Stimulated activated naive CD8-positive, alpha-beta T cell treated with anti-CD3 and anti-CD28 coated beads, Interleukin-15, Interleukin-2, amounts not matched to agents 100 U/mL and 50 U/mL, for 24 hours (primary cell): ENCODE data around the gene FAM240A.

Source experiments
- ATAC-seq: fragments of 150-1000 bp; cut with Tn5 transposase; one replicate; pipeline ENCODE4 v1.10.0; 2021
- DNase-seq: peaks from one replicate; pipeline ENCODE4 v3.0.0; 2021

Gene FAM240A

DNA sequence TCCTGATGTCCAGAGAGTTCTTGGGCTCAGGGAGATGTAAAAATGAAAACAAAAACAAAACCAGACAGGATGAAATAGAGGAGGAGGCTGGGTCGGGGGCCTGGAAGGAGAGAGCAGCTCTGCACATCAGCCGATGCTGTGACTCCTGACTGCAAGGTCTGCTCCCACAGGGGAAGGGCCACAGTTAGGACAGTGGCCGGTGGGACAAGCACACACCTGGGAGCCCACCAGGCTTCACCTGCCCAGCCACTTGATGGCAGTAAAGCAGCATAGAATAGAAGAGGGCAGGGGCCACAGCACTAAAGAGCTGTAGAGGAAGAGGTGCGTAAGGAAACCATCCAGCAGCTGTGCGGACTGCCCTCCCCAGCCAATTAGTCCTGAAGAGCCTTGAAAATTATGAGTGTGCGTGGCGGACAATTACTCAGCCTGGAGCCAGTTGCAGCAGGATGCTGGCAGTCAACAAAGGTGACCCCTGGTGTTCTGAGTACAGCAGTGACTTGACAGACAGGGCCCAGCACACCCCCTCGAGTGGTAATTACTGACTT, 51.3 kb downstream of the FAM240A start:
- DNase-seq: no peak
- no peak for ATAC-seq

DNA sequence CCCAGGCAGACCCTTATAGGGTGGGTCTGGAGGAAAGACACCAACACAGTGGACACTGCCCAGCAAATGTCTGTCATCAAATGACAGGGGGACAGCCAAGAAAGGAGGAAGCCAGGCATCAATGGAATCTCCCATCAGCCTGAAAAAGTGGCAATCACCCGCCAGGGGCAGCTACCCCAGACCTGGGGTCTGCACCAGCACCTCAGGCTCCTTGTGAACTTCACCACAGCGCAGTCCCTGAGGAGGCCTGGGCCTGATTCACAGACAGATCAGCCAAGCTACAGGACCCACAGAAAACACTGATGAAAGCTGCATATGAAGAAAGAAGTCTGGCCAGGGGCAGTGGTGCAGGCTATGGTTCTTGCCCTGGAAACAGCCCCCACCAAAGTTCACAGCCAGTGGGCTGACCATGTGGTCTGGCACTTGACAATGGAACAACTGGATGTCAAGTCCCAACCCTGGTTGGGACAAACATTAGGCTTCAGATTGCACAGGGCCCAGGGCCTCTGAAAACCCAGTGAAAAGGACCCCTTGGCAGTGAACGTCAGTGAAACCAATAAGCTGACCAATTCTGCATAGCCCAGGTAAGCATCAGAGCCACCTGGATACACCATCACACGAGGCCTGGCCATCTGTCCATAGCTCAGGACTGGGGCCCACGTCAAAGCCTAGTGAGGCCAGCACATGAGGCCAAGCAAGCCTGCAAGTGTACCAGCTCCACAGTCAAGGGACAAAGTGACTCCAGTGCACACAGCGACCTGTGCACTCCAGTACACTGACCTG, 52.1 kb downstream of the FAM240A start:
- ATAC-seq: no peak
- DNase-seq: no peak

DNA sequence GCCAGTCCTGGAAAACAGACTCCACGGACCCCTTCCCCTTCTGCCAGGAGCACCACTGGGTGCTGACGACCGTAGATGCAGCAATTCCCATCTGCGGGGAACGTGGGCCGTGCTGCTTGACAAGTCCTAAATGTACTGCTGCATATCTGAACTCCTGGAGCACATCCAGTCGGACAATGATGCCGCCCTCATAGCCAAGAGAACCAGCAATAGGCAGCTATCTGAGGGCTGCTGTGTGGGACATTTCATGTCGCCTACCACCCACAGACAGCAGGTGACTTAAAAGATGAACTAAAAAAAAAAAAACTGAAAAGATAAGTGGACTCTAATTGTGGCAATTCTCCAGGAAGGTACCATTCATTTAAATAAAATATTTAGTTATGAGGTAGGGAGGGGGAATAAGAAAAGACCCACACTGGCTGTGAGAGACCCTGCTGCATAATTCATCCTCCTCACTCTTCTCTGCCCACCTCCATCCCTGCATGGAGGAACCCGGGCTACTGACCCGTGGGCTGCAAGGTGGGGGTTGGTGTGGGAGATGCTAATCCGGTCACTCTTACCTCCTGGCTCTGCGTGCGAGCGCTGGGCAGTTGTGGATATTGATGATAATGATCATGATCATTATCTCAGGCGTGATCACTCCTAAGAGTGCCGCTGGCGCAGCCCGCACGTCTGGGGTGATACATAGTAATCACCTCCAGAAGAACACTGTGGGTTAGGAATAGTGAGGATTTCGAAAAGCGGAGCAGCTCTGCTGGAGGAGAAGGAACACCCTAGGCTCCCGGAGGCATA, 52.8 kb downstream of the FAM240A start:
- DNase-seq (no peak), ATAC-seq (no peak)

DNA sequence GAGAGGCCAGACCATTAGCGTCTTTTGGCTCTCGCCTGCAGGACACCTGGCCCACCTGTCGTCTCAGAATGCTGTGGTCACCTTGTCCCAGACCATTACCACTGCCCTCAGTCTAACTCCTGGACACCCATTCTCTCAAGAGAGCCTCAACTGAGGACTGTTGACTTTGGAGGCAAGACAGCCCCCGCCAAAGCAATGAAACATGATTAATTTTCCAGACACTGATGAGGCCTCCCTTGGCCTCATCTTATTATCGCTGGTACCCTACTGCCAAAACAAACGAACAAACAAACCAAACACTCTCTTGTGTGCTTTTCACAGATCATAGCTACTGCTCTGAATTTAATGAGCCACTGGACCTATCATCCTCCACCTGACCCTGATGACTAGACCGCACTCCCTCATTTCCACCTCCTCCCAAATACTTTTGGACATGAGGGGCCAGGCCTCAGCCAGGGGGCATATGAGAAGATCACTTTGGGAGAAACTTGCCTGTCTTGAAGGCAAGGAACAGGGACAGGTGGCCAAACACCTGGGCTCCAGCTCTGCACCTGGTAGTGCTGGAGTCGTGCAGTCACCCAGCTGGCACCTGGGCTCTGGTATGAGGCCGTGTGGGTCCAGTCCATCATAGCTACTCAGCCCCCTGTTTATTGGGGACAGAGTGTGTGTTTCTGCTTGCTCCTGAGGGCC, 53.6 kb downstream of the FAM240A start:
- no peak for ATAC-seq

DNA sequence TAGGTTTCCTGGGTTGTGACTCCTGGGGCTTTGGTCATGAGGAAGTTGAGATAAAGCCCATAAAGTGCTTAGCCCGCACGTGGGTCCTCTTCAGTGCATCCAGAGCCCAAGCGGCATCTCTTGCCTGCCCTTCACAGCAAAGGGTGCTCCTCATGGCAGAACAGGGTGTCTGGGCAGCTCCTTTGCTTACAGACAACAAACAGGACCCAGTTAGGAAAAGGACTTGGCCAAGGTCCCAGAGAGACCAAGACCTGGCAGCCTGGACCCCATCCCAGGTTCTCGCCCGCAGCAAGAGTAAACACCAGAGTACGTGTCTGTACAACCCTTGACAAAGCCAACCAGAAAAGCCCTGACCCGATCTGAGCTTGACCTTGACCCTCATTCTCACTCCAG, 54.1 kb downstream of the FAM240A start:
- DNase-seq (no peak), ATAC-seq (no peak)

More for the DNA sequence above, 53.6 kb downstream of the FAM240A start:
- no peak for DNase-seq

GRCh38 chr3:46667061-46667621, 54.8 kb downstream of the FAM240A start:
- ATAC-seq (no peak), DNase-seq (no peak)

DNA sequence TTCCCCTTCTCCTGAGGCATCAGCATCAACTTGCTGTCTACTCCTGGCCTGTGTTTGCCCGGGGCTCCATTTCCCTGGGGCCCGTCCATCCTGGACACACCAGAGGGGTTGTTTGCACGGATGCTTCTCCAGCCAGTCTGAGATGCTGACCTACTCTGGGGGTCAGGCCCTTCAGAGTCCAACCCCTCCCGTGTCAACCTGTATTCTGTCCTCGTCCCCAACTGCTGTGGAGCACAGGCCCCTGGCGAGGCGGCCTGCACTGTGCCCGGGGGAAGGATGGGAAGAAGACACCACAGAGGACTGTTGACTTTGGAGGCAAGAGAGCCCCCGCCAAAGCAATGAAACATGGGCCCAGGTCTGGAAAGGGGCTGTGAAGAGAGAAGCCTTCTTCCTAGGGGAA, 55.3 kb downstream of the FAM240A start:
- ATAC-seq (no peak), DNase-seq (no peak)

DNA sequence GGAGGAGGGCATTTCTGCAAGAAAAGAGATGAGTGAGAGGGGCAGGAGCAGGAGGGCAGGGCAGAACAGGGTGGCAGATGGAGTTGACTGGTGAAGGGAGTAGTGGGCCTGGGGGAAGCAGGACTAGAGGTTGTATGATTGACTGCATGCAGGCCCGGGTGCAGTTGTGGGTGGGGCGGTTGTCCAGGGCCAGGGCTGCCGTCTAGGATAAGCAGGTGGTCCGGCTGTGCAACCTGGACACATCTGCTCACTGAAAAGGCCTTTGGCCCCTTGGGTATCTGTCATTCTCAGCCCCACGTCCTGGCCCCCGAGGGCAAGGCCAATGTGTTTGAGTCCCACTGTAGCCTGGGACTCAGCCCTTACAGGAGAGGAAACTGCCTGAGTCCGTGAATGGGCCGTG, 55.8 kb downstream of the FAM240A start:
- DNase-seq: peak; percentile 1
- no peak for ATAC-seq

DNA sequence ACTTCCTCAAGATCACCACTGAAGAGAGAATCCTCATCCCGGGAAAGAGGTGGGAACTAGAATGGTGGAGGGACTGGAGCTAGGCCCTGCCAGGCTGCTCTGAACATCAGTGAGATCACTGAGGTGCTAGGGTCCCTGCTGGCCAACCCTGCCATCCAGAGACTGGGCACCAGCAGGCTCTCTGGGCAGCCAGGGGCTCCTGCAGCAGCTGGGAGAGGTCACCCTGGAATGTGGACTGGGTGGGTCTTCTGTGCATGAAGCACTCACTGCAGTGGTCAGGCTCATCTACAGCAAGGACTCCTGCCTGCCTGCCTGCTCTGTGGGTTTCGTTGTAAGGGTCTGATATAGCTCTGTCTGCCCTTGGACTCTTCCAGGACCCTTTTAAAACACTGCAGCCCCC, 56.3 kb downstream of the FAM240A start:
- ATAC-seq: no peak
- no peak for DNase-seq

DNA sequence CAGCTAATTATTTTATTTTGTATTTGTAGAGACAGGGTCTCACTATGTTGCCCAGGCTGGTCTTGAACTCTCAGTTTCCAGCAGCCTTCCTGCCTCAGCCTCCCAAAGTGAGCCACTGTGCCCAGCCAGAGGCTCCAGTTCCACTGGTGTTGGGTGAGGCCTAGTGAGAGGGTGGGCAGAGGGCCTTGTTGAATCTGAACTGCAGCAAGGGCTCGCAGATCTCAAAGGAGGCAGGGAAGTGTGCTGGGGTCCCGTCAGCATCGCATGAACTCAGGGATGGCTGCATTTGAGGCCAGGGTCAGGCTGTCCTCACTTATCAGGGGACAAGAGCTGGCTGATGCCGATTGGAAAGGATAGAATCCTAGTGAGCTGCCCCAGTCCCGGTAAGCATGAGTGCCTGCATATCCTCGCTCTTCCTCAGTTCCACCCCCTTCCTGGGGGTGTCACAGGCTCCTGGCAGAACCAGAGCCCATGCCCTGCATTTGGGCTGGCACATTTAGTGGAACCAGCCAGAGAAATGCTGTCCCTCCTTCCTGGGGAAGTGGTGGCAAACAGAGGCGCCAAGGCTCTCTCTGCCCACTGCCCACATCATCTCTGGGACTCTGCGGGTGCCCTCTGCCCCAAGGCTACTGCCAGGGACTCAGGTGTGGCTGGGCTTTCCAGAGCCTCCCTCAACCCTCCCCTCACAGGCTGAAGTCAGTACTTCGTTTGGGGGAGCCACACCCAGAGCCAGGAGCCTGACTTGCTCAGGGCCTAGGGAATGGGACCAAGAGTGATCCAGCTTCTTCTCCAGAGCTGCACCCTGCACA, 57.1 kb downstream of the FAM240A start:
- peak; percentile 1 for DNase-seq
- ATAC-seq: no peak

DNA sequence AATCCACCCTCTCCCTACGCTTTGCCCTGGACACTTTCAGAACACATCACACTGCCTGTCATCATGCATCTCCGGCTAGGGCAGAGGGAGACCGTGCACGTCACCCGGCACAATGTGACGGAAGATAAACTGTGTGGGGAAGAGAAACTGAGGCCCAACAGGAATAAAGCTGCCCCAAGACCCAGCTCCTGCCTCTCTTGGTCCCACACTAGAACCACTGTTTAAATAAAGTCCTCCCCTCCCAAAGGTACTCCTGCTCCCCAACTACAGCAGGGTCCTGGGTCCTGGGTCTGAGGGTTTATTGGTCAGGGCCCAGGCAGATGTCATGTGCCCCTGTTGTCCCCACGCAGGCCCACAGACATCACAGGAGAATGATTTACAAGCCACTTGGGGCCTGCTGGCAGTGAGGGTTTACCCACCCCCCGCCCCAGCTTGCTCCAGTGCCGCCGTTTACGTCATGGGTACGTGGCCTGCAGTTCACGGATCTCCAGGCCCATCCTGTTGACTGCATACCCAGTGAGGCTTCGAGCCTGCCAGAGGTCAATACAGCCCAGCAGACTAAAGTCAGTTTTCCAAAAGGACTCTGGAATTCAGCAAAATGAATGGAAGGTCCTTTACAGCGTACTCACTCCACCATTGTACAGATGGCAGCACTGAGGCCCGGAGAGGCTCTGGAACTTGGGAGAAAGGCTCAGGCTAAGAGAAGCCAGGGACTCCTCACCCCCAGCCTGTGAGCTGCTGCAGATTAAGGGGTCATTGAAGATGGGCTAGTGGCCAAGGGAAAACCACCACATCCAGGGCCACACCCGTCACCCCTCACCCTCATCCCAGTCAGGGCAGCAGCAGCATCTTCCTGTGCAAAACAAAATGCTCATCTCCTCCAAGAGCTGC, 57.9 kb downstream of the FAM240A start:
- DNase-seq (no peak), ATAC-seq (no peak)

- no peak for ATAC-seq
- DNase-seq: peak; percentile 1
These were observed 58.6 kb downstream of the FAM240A start for GRCh38 chr3:46670891-46671427.

GRCh38 chr3:46671541-46672348, 59.4 kb downstream of the FAM240A start:
- ATAC-seq (no peak), DNase-seq (no peak)

- ATAC-seq (no peak), DNase-seq (no peak)
These were observed 60.0 kb downstream of the FAM240A start for GRCh38 chr3:46672349-46672695.

DNA sequence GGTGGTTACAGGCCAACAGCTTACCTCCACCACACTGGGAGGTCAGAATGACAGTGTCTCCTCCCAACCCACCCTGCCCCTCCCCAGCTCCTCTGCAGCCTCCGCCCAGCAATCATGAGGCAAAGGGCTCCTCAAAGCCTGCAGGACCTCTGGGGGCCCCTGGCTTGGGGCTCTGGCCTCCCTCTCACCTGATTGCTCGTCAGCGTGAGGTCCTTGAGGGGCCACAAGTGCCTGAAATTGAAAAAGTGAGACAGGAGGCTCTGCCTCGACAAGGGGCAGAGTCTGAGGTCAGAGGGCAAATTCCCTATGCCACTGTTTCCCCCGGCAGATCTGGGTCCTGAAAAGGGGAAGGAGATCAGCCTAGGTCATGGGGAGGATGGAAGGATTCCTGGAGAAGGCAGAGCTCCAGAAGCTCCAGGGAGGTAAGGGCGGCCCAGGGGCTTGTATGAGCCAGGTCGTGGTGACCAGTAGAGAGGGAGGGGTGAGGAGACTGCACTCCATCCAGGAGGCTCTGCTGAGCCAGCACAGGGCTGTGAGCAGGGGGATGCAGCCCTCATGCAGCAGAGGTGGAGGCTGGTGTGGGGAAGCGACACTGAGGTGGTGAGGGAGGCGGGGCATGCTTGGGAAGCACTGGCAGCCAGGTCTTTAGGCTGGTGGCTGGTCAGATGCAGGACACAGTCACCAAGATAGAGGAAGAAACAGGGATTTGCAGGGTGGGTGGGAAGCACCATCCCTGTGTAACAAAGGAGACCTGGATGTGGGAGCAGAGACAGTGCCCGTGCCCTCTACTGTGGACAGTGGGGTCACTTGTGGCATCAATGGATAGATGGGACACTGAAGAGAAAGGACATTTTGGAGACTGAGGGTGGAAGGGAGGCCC, 61.1 kb downstream of the FAM240A start:
- ATAC-seq (no peak), DNase-seq (no peak)

DNA sequence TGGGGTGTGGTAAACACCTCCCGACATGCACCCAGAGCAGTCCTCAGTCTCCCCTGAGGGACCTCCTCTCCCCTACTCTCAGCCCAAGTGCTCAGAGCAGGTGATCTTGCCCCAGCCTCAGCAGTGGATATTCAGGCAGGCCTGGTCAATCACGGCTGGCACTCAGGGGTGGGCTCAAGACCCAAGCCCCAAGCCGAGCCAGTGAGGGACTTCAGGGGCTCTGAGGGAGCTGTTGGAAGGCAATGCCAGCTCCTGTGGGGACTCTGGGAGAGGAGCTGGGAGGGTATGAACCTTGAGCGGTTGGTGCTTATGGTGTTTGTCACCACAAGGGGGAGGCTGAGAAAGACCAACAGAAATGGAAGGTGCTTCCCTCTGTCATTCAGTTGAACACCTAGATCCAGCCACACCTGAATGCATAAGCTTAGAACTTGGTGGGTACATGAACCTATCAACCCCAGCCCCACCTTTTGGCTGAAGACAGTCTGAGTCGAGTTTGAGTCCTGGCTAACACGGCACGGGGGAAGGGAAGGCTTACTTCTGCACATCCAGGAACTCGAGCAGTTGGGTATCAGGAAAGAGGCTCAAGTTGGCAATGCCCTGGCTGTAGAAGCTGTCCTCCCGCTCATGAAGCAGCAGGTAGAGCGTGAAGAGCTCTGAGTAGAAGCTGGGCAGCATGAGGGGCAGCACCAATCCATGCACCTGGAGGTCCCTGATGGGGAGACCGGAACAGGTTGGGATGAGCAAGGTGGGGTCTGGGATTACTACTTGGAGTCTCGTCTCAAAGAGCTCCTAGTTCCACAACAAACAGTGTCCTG, 61.9 kb downstream of the FAM240A start:
- ATAC-seq (no peak), DNase-seq (no peak)

DNA sequence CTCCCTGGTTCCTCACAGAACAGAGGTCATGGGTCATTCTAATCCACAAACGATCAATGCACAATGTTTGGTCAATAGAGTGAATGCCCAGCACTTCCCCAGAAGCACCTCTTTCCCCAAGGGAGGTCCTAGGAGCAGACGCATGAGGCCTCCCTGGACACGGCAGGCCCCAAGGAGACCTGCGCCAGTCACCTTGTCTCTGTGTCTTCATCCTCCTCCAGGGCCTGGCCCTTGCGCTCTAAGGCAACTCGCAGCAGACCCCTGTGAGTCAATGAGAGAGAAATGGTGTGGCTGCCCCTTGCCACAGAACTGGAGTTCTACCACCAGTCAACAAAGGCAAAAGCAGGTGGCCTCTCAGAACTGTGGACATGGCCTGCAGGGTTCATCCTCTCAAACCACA, 63.1 kb downstream of the FAM240A start:
- ATAC-seq: no peak
- no peak for DNase-seq
